ENCODE data around the gene BRD1. TPM values are rescaled to one million over a fixed set of nuclear protein-coding genes. Genes with fewer than 3 reads are reported as not detected.

Gene BRD1
- total and polyA plus RNA-seq, 4 donors, result 16.6 to 51.5 (median 28.1) TPM

DNA sequence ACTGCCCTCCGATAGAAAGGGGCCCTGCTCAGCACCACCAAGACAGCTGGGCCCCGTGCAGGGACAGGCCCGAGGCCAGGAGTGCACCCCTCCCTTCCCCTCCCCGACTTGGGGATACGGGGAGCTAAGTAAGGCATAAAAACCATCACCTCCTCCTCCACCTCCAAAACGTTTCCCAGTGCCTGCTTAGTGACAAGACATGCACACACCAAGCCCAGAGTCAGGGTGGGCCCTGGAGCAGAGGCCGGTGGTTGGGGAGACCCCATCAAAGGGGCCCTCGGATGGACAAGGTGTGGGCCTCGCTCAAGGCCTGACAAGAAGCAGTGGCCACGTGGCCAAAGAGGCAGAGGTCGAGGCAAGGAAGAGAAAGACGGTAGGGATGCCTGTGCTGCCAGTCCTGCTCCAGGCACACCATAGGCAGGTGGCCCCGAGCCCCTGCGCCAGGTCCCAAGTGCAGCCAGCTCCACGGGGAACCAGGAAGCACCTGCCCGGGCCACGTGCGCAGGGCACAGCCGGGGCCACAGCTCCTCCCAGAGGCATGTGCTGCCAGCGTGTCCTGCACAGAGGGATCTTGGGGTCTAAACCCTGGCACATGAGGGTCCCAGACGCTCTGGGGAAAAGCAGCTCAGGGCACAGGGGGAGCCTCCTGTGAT lies 53.0 kb downstream of the BRD1 start:
- WGBS, 2 donors, result 87 to 90% methylated on average over 21 of the region's 21 CpGs
- Histone ChIP-seq H3K4me1 (ENCODE audit: control insufficient read depth in 5 of 5, insufficient read depth in 5 of 5, low read length in 5 of 5) (peaks cover 0 to 13% (median 0%) of the 10 kb centered on the region in 5 donors), H3K36me3 (ENCODE audit: control insufficient read depth in 4 of 4, insufficient read depth in 4 of 4, low read length in 4 of 4) (peaks cover 9 to 51% (median 23%) of the 10 kb centered on the region in 4 donors), H3K9me3 (ENCODE audit: control insufficient read depth in 4 of 4, insufficient read depth in 3 of 4, low read length in 3 of 4) (no peaks in the 10 kb centered on the region), H3K27ac (ENCODE audit: low read depth in 1 of 2, low read length in 1 of 2) (no peak overlapping the region), H3K4me3 (no peak overlapping the region), H3K9ac (ENCODE audit: insufficient read depth in 1 of 2, low read length in 2 of 2) (no peak overlapping the region), H3K27me3 (ENCODE audit: control insufficient read depth in 3 of 3, insufficient read depth in 3 of 3, low read length in 2 of 3) (no peaks in the 10 kb centered on the region)
- DNase-seq (no peak), ATAC-seq (ENCODE audit: insufficient read depth, low FRiP score) (no peak)
- TF ChIP-seq, protein P1, sequence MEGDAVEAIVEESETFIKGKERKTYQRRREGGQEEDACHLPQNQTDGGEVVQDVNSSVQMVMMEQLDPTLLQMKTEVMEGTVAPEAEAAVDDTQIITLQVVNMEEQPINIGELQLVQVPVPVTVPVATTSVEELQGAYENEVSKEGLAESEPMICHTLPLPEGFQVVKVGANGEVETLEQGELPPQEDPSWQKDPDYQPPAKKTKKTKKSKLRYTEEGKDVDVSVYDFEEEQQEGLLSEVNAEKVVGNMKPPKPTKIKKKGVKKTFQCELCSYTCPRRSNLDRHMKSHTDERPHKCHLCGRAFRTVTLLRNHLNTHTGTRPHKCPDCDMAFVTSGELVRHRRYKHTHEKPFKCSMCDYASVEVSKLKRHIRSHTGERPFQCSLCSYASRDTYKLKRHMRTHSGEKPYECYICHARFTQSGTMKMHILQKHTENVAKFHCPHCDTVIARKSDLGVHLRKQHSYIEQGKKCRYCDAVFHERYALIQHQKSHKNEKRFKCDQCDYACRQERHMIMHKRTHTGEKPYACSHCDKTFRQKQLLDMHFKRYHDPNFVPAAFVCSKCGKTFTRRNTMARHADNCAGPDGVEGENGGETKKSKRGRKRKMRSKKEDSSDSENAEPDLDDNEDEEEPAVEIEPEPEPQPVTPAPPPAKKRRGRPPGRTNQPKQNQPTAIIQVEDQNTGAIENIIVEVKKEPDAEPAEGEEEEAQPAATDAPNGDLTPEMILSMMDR (IDR thresholded peaks at IDR 0.05; ENCODE audit: control extremely low read depth, extremely low read depth), result no peak

DNA sequence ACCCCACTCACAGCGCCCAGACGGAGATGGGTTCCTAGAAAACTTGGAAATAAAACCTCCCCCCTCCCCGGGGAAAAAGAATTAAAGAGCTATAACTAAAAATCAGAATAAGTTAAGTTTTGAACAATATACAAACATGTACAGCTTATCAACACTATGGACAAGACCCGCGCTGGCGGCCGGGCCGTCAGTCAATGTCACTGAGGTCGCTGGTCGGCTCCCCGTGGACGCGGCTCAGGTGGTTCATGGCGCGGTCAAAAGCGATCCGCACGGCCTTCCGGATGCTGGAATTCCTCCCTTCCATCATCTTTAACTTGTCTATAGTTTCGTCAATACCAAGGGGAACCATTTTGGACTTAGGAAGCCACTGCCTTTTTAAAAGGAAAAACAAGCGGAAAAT lies 53.6 kb downstream of the BRD1 start:
- peaks cover 0 to 13% (median 0%) of the 10 kb centered on the region in 5 donors for H3K4me1 ChIP-seq (ENCODE audit: control insufficient read depth in 5 of 5, insufficient read depth in 5 of 5, low read length in 5 of 5)
- H3K27ac ChIP-seq (ENCODE audit: low read depth in 1 of 2, low read length in 1 of 2), result no peak overlapping the region
- H3K9me3 ChIP-seq (ENCODE audit: control insufficient read depth in 4 of 4, insufficient read depth in 3 of 4, low read length in 3 of 4), result no peaks in the 10 kb centered on the region
- DNase-seq, result no peak
- no peak overlapping the region for H3K4me3 ChIP-seq
- no peak overlapping the region for H3K9ac ChIP-seq (ENCODE audit: insufficient read depth in 1 of 2, low read length in 2 of 2)
- WGBS, 2 donors, result 96% methylated on average over 21 of the region's 21 CpGs
- peaks cover 9 to 48% (median 20%) of the 10 kb centered on the region in 4 donors for H3K36me3 ChIP-seq (ENCODE audit: control insufficient read depth in 4 of 4, insufficient read depth in 4 of 4, low read length in 4 of 4)
- TF ChIP-seq, protein P1 (IDR thresholded peaks at IDR 0.05; ENCODE audit: control extremely low read depth, extremely low read depth), result no peak
- H3K27me3 ChIP-seq (ENCODE audit: control insufficient read depth in 3 of 3, insufficient read depth in 3 of 3, low read length in 2 of 3), result no peaks in the 10 kb centered on the region
- ATAC-seq (ENCODE audit: insufficient read depth, low FRiP score), result no peak

DNA sequence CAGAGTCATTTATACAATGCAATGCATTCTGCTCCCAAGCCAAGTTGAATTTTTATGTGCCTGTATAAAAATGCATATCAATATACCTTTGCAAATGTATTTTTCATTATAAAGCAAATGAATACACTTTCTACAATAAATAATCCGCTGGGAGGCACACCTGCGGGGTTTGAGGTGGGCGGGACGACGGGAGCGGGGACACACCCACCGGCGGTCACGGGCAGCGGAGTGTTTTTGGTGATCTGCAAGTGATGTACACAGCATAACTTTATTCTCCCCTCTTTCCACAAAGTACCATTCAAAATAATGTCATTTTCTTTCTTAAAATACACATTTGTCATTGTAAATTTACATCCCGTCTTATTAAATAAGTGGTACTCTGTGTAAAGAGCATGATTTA lies 54.1 kb downstream of the BRD1 start:
- Histone ChIP-seq H3K4me3 (no peak overlapping the region), H3K9me3 (ENCODE audit: control insufficient read depth in 4 of 4, insufficient read depth in 3 of 4, low read length in 3 of 4) (no peaks in the 10 kb centered on the region), H3K27ac (ENCODE audit: low read depth in 1 of 2, low read length in 1 of 2) (no peak overlapping the region), H3K9ac (ENCODE audit: insufficient read depth in 1 of 2, low read length in 2 of 2) (no peak overlapping the region), H3K4me1 (ENCODE audit: control insufficient read depth in 5 of 5, insufficient read depth in 5 of 5, low read length in 5 of 5) (peaks cover 0 to 13% (median 0%) of the 10 kb centered on the region in 5 donors), H3K36me3 (ENCODE audit: control insufficient read depth in 4 of 4, insufficient read depth in 4 of 4, low read length in 4 of 4) (peaks cover 9 to 47% (median 19%) of the 10 kb centered on the region in 4 donors), H3K27me3 (ENCODE audit: control insufficient read depth in 3 of 3, insufficient read depth in 3 of 3, low read length in 2 of 3) (no peaks in the 10 kb centered on the region)
- ATAC-seq (ENCODE audit: insufficient read depth, low FRiP score), result no peak
- DNase-seq, result no peak
- whole genome bisulfite sequencing, 2 donors, result 95 to 97% methylated on average over 11 of the region's 11 CpGs
- TF ChIP-seq, protein P1 (IDR thresholded peaks at IDR 0.05; ENCODE audit: control extremely low read depth, extremely low read depth), result no peak

Data from lung (tissue), 12 donors.